Right ventricle myocardium superior (tissue), 1 donor: ENCODE measurements around the gene NCOA7. TPM values are rescaled to one million over a fixed set of nuclear protein-coding genes. Genes with fewer than 3 reads are reported as not detected.
A peak's percentile ranks its signal among the peaks of the same experiment; 100 is the strongest.

ENCODE experiments used
- ATAC-seq: fragments of 200-7000 bp; cut with Tn5 transposase; one replicate; pipeline ENCODE4 v1.9.1; 2020; ENCODE audit warnings: mild to moderate bottlenecking; ENCODE audit not compliant: poor library complexity
- DNase-seq: peaks from one replicate; pipeline ENCODE4 v3.0.0-alpha.2; 2020
- intact Hi-C: fragments of 100-400 bp; cut with DNase I; formaldehyde crosslinking; loops from one replicate; pipeline ENCODE4 v1.11.2; 2022
- total RNA-seq: library from RNA; stranded (reverse); fragmentation: NEBNext Ultra II Directional; extraction: Animal tissue kit (Norgen Biotek cat#: 25700); gene quantifications from one replicate; pipeline ENCODE4 v1.2.1, GENCODE V29; 2021
- donor health status: DM: no; HTN: yes; CAD: no; lungs with severe emphysema.

NCOA7 gene
- total RNA-seq, 1 donor from 2014 or later, result 12.7 TPM

GRCh38 chr6:125819535-125820326 lies 29.0 kb downstream of the NCOA7 start:
- intact Hi-C loops, result no loop called here
- ATAC-seq (no peak), DNase-seq (no peak)

- intact Hi-C loops, result no loop called here
- DNase-seq, result no peak
- ATAC-seq, result peak; percentile 29
These were observed 31.1 kb downstream of the NCOA7 start for GRCh38 chr6:125821825-125822281.

GRCh38 chr6:125823180-125823579 lies 32.4 kb downstream of the NCOA7 start:
- DNase-seq (no peak), ATAC-seq (no peak)
- intact Hi-C loops, result no loop called here

GRCh38 chr6:125824946-125825771 lies 34.4 kb downstream of the NCOA7 start:
- intact Hi-C loops, result no loop called here
- ATAC-seq (peak; percentile 28), DNase-seq (no peak)

- ATAC-seq, result no peak
- no peak for DNase-seq
- intact Hi-C loops, result no loop called here
These were observed 36.1 kb downstream of the NCOA7 start for GRCh38 chr6:125826695-125827463.

GRCh38 chr6:125827788-125828320 lies 37.1 kb downstream of the NCOA7 start:
- DNase-seq, result no peak
- peak; percentile 65 for ATAC-seq
- intact Hi-C loops, result no loop called here

GRCh38 chr6:125828476-125829039 lies 37.8 kb downstream of the NCOA7 start:
- peak; percentile 18 for ATAC-seq
- intact Hi-C loops, result no loop called here
- no peak for DNase-seq

- DNase-seq (no peak), ATAC-seq (no peak)
- intact Hi-C loops, result no loop called here
These were observed 38.7 kb downstream of the NCOA7 start for GRCh38 chr6:125829433-125829832.

GRCh38 chr6:125831659-125832058 lies 40.9 kb downstream of the NCOA7 start:
- ATAC-seq (no peak), DNase-seq (no peak)
- intact Hi-C loops, result no loop called here

GRCh38 chr6:125832391-125833117 lies 41.8 kb downstream of the NCOA7 start:
- DNase-seq (no peak), ATAC-seq (no peak)
- intact Hi-C loops, result no loop called here

- intact Hi-C loops, result no loop called here
- DNase-seq, result no peak
- no peak for ATAC-seq
These were observed 43.6 kb downstream of the NCOA7 start for GRCh38 chr6:125834348-125834747.

GRCh38 chr6:125835221-125835744 lies 44.5 kb downstream of the NCOA7 start:
- ATAC-seq (peak; percentile 83), DNase-seq (no peak)
- intact Hi-C loops, result no loop called here

GRCh38 chr6:125836466-125836865 lies 45.7 kb downstream of the NCOA7 start:
- DNase-seq, result no peak
- intact Hi-C loops, result no loop called here
- ATAC-seq, result no peak

- DNase-seq (no peak), ATAC-seq (no peak)
- intact Hi-C loops, result no loop called here
These were observed 48.7 kb downstream of the NCOA7 start for GRCh38 chr6:125839471-125839870.

- ATAC-seq, result no peak
- intact Hi-C loops, result no loop called here
- DNase-seq, result no peak
These were observed 49.1 kb downstream of the NCOA7 start for GRCh38 chr6:125839879-125840278.

GRCh38 chr6:125841356-125842090 lies 50.8 kb downstream of the NCOA7 start:
- intact Hi-C loops, result no loop called here
- DNase-seq, result no peak
- ATAC-seq, result no peak

GRCh38 chr6:125842091-125842626 lies 51.4 kb downstream of the NCOA7 start:
- ATAC-seq, result no peak
- intact Hi-C loops, result no loop called here
- no peak for DNase-seq
